Activated B cell treated with CpG ODN at 0.5 μM for 24 hours (primary cell): Measurements from ENCODE around the gene PRIMPOL. TPM values are rescaled to one million over a fixed set of nuclear protein-coding genes. Genes with fewer than 3 reads are reported as not detected.

Source experiments
- ATAC-seq: fragments of 200-7000 bp; cut with Tn5 transposase; one replicate; pipeline ENCODE4 v1.10.0; 2021; ENCODE audit warnings: low read depth, mild to moderate bottlenecking, moderate library complexity
- CTCF ChIA-PET: fragments of 350-600 bp; sonication (Branson Sonifier 250); formaldehyde crosslinking; loops from one replicate; lab custom pipeline; 2021; ENCODE audit warnings: antibody characterized with exemption; lab: Charles Lee
- POLR2A ChIA-PET: fragments of 350-600 bp; sonication (Branson Sonifier 250); formaldehyde crosslinking; loops from one replicate; lab custom pipeline; 2021; ENCODE audit warnings: antibody characterized with exemption; lab: Charles Lee
- DNase-seq: peaks from one replicate; pipeline ENCODE4 v3.0.0; 2022
- H3K27ac Mint-ChIP-seq: one replicate; pipeline ENCODE4 v1.8.0; 2020; ENCODE audit warnings: mixed read lengths
- H3K27me3 Mint-ChIP-seq: one replicate; pipeline ENCODE4 v1.8.0; 2021; ENCODE audit warnings: mixed read lengths
- H3K36me3 Mint-ChIP-seq: one replicate; pipeline ENCODE4 v1.8.0; 2021; ENCODE audit warnings: low read depth, mixed read lengths
- H3K4me1 Mint-ChIP-seq: one replicate; pipeline ENCODE4 v1.8.0; 2021; ENCODE audit warnings: mixed read lengths
- H3K4me3 Mint-ChIP-seq: one replicate; pipeline ENCODE4 v1.8.0; 2020; ENCODE audit warnings: mild to moderate bottlenecking, mixed read lengths
- H3K9me3 Mint-ChIP-seq: one replicate; pipeline ENCODE4 v1.8.0; 2020; ENCODE audit warnings: mixed read lengths
- intact Hi-C: fragments of 100-400 bp; cut with micrococcal nuclease; formaldehyde crosslinking; loops from one replicate; pipeline ENCODE4 v1.15.1; 2024
- total RNA-seq: library from RNA; stranded (reverse); gene quantifications from 2 replicates; pipeline ENCODE4 v1.2.3, GENCODE V29; 2022
- TF ChIP-seq, protein P1 (sequence below): fragments of 200-600 bp; IDR thresholded peaks from one replicate; pipeline ENCODE4 v1.8.0; 2022; ENCODE audit warnings: antibody characterized with exemption, mild to moderate bottlenecking

Gene PRIMPOL
- total RNA-seq, 1 donor from 2014 or later: 11.6 TPM

DNA sequence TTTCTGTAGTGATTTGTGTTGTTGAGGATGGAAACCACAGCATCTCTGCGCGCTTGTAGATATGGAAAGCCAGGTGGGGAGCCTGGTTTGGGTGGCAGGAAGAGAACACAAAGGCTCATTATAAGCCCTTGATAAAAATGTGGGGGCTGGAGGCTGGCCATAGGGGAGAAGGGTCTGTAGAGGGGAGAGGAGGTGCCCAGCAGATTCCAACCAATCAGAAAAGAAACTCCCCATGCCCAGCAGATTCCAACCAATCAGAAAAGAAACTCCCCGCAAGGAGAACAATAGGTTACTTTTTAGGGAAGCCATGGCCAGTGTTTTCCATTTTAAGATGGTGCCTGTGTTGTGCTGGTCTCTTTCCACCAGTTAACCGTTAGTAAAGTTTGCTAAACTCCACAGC is 94.1 kb downstream of the PRIMPOL start:
- POLR2A ChIA-PET: no interaction called here
- Mint-ChIP-seq H3K36me3 (no peaks in the 10 kb centered on the region), H3K9me3 (no peaks in the 10 kb centered on the region), H3K27me3 (no peaks in the 10 kb centered on the region), H3K27ac (no peak overlapping the region), H3K4me3 (no peak overlapping the region), H3K4me1 (peaks cover 21% of the 10 kb centered on the region)
- intact Hi-C loops: loop anchor here (2.0 kb wide), 1 partner anchor 81 kb away; the partner anchor contains the start of gene ACSL1
- no peak for ATAC-seq
- CTCF ChIA-PET: no interaction called here
- TF ChIP-seq, protein P1, sequence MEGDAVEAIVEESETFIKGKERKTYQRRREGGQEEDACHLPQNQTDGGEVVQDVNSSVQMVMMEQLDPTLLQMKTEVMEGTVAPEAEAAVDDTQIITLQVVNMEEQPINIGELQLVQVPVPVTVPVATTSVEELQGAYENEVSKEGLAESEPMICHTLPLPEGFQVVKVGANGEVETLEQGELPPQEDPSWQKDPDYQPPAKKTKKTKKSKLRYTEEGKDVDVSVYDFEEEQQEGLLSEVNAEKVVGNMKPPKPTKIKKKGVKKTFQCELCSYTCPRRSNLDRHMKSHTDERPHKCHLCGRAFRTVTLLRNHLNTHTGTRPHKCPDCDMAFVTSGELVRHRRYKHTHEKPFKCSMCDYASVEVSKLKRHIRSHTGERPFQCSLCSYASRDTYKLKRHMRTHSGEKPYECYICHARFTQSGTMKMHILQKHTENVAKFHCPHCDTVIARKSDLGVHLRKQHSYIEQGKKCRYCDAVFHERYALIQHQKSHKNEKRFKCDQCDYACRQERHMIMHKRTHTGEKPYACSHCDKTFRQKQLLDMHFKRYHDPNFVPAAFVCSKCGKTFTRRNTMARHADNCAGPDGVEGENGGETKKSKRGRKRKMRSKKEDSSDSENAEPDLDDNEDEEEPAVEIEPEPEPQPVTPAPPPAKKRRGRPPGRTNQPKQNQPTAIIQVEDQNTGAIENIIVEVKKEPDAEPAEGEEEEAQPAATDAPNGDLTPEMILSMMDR: no peak
- DNase-seq: no peak

DNA sequence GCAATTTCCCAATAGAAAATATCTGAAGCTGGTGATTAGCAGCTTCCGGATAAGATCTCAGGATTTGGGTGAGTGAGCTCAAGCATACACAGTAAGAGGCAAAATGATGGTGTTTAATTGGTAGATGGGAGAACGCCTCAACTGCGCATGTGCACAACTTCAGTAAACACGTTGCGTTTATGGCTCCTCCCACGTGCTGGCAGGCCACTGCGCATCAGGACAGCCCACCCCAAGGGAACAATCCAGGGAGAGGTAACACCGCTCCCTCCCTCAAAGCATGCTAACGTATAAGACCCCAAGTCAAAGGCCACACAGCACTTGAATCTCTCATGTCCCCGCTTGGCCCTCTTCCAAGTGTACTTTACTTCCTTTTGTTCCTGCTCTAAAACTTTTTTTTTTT is 94.7 kb downstream of the PRIMPOL start:
- ATAC-seq (no peak), DNase-seq (no peak)
- H3K4me3 Mint-ChIP-seq: no peak overlapping the region
- H3K9me3 Mint-ChIP-seq: no peaks in the 10 kb centered on the region
- no peak overlapping the region for H3K27ac Mint-ChIP-seq
- peaks cover 21% of the 10 kb centered on the region for H3K4me1 Mint-ChIP-seq
- no peaks in the 10 kb centered on the region for H3K36me3 Mint-ChIP-seq
- intact Hi-C loops: loop anchor here (2.0 kb wide), 1 partner anchor 81 kb away; the partner anchor contains the start of gene ACSL1
- TF ChIP-seq, protein P1: no peak
- ChIA-PET POLR2A (no interaction called here), CTCF (no interaction called here)
- no peaks in the 10 kb centered on the region for H3K27me3 Mint-ChIP-seq

Other genes starting within 250 kb of the PRIMPOL start
- 65.5 and 66.2 TPM in 2 replicates for gene IRF2, start 175.2 kb upstream of the PRIMPOL start, total RNA-seq
- gene CASP3, start 291 bp upstream of the PRIMPOL start, total RNA-seq: 24.0 and 24.9 TPM in 2 replicates
- gene CENPU, start 84.4 kb downstream of the PRIMPOL start, total RNA-seq: 7.0 and 7.1 TPM in 2 replicates
- 46.3 and 47.0 TPM in 2 replicates for gene ACSL1, start 176.2 kb downstream of the PRIMPOL start, total RNA-seq